Glomerular visceral epithelial cell (primary cell): Measurements from ENCODE around the gene TRH.
A peak's percentile ranks its signal among the peaks of the same experiment; 100 is the strongest.
"Not testable (repeated sequence)": the region's sequence is repeated elsewhere in the genome, so short reads cannot be mapped to it uniquely, and the experiment has no call there.

Experiments used
- DNase-seq: peaks from one replicate; pipeline ENCODE4 v3.0.0-alpha.2; 2016; ENCODE audit errors: extremely low spot score

TRH gene

GRCh38 chr3:129965937-129966336 lies 8.6 kb upstream of the TRH start:
- DNase-seq: no peak

GRCh38 chr3:129966876-129967275 lies 7.6 kb upstream of the TRH start:
- no peak for DNase-seq

- DNase-seq: no peak
These were observed 6.8 kb upstream of the TRH start for GRCh38 chr3:129967761-129968160.

GRCh38 chr3:129971351-129972052 lies 3.0 kb upstream of the TRH start:
- no peak for DNase-seq

- DNase-seq: no peak
These were observed 2.2 kb upstream of the TRH start for GRCh38 chr3:129972301-129972700.

- DNase-seq: no peak
These were observed 512 bp upstream of the TRH start for GRCh38 chr3:129973853-129974563.

GRCh38 chr3:129974833-129975704 lies 549 bp downstream of the TRH start:
- no peak for DNase-seq

GRCh38 chr3:129975705-129976048 lies 1.2 kb downstream of the TRH start:
- DNase-seq: no peak

GRCh38 chr3:129976286-129976685 lies 1.8 kb downstream of the TRH start:
- no peak for DNase-seq

- DNase-seq: no peak
These were observed 3.6 kb downstream of the TRH start for GRCh38 chr3:129978123-129978522.

- no peak for DNase-seq
These were observed 5.4 kb downstream of the TRH start for GRCh38 chr3:129979905-129980304.

- DNase-seq: no peak
These were observed 9.0 kb downstream of the TRH start for GRCh38 chr3:129983561-129983960.

GRCh38 chr3:129984125-129984524 lies 9.6 kb downstream of the TRH start:
- DNase-seq: no peak

GRCh38 chr3:129985113-129985512 lies 10.6 kb downstream of the TRH start:
- no peak for DNase-seq

- DNase-seq: no peak
These were observed 13.9 kb downstream of the TRH start for GRCh38 chr3:129988429-129988828.

- no peak for DNase-seq
These were observed 14.9 kb downstream of the TRH start for GRCh38 chr3:129989414-129989813.

- DNase-seq: no peak
These were observed 18.3 kb downstream of the TRH start for GRCh38 chr3:129992781-129993180.

- no peak for DNase-seq
These were observed 20.5 kb downstream of the TRH start for GRCh38 chr3:129994883-129995559.

- DNase-seq: no peak
These were observed 21.6 kb downstream of the TRH start for GRCh38 chr3:129996073-129996472.

GRCh38 chr3:129999176-129999575 lies 24.7 kb downstream of the TRH start:
- not testable (repeated sequence) for DNase-seq

GRCh38 chr3:130002666-130003598 lies 28.4 kb downstream of the TRH start:
- peak; percentile 45 for DNase-seq
